GM12873 (cell line): Measurements from ENCODE around the gene NNAT.

Source experiments
- TF ChIP-seq, protein P1 (sequence below): IDR thresholded peaks from 2 replicates; pipeline ENCODE4 v1.5.1; 2012; ENCODE audit warnings: low read depth, mild to moderate bottlenecking, moderate library complexity, low read length, control low read depth; ENCODE audit not compliant: insufficient read depth; ENCODE audit errors: missing control alignments

NNAT gene

DNA sequence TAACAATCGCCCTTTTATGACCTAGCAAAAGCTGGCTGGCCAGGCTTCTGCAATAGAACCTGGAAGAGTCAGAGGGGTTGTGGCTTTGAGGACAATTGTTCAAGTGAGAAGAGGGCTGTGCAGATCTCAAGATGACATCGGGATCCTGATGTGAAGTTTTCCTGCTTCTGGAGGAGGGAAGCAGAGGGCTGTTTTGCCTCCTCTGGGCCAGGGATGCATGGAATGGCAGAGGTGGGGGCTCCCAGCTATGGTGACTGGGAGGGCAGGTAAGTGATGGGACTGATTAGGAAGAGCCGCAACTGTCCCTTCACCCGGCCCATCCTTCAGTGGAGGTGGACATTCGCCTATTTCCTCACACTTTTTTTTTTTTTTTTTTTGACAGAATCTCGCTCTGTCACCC, 50.0 kb downstream of the NNAT start:
- TF ChIP-seq, protein P1, sequence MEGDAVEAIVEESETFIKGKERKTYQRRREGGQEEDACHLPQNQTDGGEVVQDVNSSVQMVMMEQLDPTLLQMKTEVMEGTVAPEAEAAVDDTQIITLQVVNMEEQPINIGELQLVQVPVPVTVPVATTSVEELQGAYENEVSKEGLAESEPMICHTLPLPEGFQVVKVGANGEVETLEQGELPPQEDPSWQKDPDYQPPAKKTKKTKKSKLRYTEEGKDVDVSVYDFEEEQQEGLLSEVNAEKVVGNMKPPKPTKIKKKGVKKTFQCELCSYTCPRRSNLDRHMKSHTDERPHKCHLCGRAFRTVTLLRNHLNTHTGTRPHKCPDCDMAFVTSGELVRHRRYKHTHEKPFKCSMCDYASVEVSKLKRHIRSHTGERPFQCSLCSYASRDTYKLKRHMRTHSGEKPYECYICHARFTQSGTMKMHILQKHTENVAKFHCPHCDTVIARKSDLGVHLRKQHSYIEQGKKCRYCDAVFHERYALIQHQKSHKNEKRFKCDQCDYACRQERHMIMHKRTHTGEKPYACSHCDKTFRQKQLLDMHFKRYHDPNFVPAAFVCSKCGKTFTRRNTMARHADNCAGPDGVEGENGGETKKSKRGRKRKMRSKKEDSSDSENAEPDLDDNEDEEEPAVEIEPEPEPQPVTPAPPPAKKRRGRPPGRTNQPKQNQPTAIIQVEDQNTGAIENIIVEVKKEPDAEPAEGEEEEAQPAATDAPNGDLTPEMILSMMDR = no peak
